Calu3 (cell line): ENCODE measurements around the gene ZNF414. TPM values are rescaled to one million over a fixed set of nuclear protein-coding genes. Genes with fewer than 3 reads are reported as not detected.

Experiments
- BruUV-seq: library from RNA; stranded (reverse); fragments of 400-500 nt; replicated peaks from 2 replicates; lab custom pipeline; 2021; lab: Mats Ljungman, UMichigan
- CTCF ChIA-PET: fragments of 300-600 bp; sonication (Branson Sonifier 250); formaldehyde crosslinking; loops from one replicate; lab custom pipeline; 2022; ENCODE audit warnings: antibody characterized with exemption; lab: Charles Lee
- DNase-seq: peaks from one replicate; pipeline ENCODE4 v3.0.0; 2022
- H3K27ac Mint-ChIP-seq: one replicate; pipeline ENCODE4 v1.8.0; 2022; ENCODE audit warnings: mixed read lengths; ENCODE audit not compliant: unreplicated experiment
- H3K27me3 Mint-ChIP-seq: one replicate; pipeline ENCODE4 v1.8.0; 2022; ENCODE audit warnings: mixed read lengths; ENCODE audit not compliant: unreplicated experiment
- H3K36me3 Mint-ChIP-seq: one replicate; pipeline ENCODE4 v1.8.0; 2022; ENCODE audit warnings: mild to moderate bottlenecking, moderate library complexity, mixed read lengths; ENCODE audit not compliant: insufficient read depth, unreplicated experiment
- H3K4me1 Mint-ChIP-seq: one replicate; pipeline ENCODE4 v1.8.0; 2022; ENCODE audit warnings: mild to moderate bottlenecking, low read depth, mixed read lengths; ENCODE audit not compliant: unreplicated experiment
- H3K4me3 Mint-ChIP-seq: one replicate; pipeline ENCODE4 v1.8.0; 2022; ENCODE audit warnings: mild to moderate bottlenecking, low read depth, moderate library complexity, mixed read lengths; ENCODE audit not compliant: unreplicated experiment
- H3K9me3 Mint-ChIP-seq: one replicate; pipeline ENCODE4 v1.8.0; 2022; ENCODE audit warnings: low read depth, mixed read lengths; ENCODE audit not compliant: unreplicated experiment
- intact Hi-C: fragments of 100-400 bp; cut with micrococcal nuclease; formaldehyde crosslinking; loops from one replicate; pipeline ENCODE4 v1.10.0; 2022; ENCODE audit not compliant: unreplicated experiment
- total RNA-seq: library from RNA; stranded (reverse); gene quantifications from 2 replicates; pipeline ENCODE4 v1.2.3, GENCODE V29; 2022
- TF ChIP-seq, protein P1 (sequence below): fragments of 200-600 bp; IDR thresholded peaks from one replicate; pipeline ENCODE4 v1.8.0; 2022; ENCODE audit warnings: antibody characterized with exemption; ENCODE audit not compliant: unreplicated experiment

The ZNF414 gene
- total RNA-seq, 1 experiment from 2014 or later = 8.7 TPM

DNA sequence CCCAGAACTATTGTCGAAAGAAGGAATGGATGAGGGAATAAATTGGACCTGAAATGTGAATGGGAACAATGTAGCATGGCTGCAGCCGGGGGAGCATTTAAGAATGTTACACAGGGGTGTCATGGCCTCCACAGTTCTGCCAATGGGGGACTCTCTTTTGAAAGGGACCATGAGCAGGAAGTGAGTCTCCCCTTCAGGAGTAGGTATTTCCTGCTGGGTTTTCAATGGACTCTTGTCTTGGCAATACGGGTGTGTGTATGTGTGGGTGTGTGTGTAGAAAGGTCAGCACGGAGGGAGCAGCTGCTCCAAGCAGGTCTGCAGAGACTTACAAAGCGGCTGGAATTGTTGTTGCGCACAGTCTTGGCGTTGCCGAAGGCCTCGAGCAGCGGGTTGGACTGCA lies 38.8 kb upstream of the ZNF414 start:
- no peaks in the 10 kb centered on the region for H3K9me3 Mint-ChIP-seq
- peak; percentile 3 for DNase-seq
- CTCF ChIA-PET = no interaction called here
- peaks cover 17% of the 10 kb centered on the region for H3K36me3 Mint-ChIP-seq
- no TSS peak for BruUV-seq
- TF ChIP-seq, protein P1, sequence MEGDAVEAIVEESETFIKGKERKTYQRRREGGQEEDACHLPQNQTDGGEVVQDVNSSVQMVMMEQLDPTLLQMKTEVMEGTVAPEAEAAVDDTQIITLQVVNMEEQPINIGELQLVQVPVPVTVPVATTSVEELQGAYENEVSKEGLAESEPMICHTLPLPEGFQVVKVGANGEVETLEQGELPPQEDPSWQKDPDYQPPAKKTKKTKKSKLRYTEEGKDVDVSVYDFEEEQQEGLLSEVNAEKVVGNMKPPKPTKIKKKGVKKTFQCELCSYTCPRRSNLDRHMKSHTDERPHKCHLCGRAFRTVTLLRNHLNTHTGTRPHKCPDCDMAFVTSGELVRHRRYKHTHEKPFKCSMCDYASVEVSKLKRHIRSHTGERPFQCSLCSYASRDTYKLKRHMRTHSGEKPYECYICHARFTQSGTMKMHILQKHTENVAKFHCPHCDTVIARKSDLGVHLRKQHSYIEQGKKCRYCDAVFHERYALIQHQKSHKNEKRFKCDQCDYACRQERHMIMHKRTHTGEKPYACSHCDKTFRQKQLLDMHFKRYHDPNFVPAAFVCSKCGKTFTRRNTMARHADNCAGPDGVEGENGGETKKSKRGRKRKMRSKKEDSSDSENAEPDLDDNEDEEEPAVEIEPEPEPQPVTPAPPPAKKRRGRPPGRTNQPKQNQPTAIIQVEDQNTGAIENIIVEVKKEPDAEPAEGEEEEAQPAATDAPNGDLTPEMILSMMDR = no peak
- H3K27ac Mint-ChIP-seq = no peak overlapping the region
- H3K4me3 Mint-ChIP-seq = no peak overlapping the region
- H3K4me1 Mint-ChIP-seq = peaks cover 14% of the 10 kb centered on the region
- intact Hi-C loops = no loop called here
- H3K27me3 Mint-ChIP-seq = no peaks in the 10 kb centered on the region

DNA sequence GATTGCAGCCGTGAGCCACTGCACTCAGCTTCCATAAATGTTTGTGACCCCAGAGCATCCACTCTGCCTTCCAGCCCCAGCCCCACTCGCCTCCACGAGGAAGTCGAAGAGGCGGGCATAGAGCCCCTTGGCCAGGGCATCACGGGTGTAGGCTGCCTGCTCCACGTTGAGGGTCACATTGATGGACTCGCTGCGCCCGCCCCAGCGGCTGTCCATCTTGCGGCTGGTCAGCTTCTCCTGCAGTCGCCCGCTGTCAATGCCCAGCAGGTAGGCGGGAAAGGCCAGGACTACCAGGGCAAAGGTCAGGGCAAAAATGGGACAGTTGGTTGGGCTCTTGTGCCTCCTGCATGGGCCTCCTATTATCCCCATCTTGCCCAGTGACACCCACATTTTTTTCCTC lies 36.1 kb upstream of the ZNF414 start:
- Mint-ChIP-seq H3K4me1 (peaks cover 14% of the 10 kb centered on the region), H3K27me3 (no peaks in the 10 kb centered on the region), H3K27ac (no peak overlapping the region), H3K9me3 (no peaks in the 10 kb centered on the region), H3K4me3 (no peak overlapping the region), H3K36me3 (peaks cover 14% of the 10 kb centered on the region)
- TF ChIP-seq, protein P1 = no peak
- DNase-seq = no peak
- CTCF ChIA-PET = no interaction called here
- intact Hi-C loops = no loop called here
- no TSS peak for BruUV-seq

DNA sequence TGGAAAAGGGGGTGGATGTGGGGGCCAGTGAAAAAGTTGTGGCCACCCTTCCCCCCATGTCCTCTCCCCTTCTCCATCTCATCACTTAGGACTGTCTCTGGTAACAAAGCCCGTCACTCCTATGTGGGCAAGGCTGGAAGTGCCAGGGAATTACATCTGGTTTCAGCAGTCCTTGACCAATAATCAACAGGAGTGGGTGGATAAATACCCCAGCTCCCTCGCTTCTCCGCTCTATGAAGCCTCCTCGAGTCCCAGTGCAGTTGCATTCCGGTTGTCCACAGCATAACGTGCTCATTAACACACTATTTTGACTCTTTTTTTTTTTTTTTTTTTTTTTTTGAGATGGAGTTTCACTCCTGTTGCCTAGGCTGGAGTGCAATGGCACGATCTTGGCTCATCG lies 31.8 kb upstream of the ZNF414 start:
- intact Hi-C loops = no loop called here
- Mint-ChIP-seq H3K36me3 (peaks cover 10% of the 10 kb centered on the region), H3K9me3 (no peaks in the 10 kb centered on the region), H3K27me3 (no peaks in the 10 kb centered on the region), H3K27ac (no peak overlapping the region), H3K4me3 (no peak overlapping the region), H3K4me1 (no peaks in the 10 kb centered on the region)
- CTCF ChIA-PET = no interaction called here
- DNase-seq = no peak
- no TSS peak for BruUV-seq
- TF ChIP-seq, protein P1 = no peak

DNA sequence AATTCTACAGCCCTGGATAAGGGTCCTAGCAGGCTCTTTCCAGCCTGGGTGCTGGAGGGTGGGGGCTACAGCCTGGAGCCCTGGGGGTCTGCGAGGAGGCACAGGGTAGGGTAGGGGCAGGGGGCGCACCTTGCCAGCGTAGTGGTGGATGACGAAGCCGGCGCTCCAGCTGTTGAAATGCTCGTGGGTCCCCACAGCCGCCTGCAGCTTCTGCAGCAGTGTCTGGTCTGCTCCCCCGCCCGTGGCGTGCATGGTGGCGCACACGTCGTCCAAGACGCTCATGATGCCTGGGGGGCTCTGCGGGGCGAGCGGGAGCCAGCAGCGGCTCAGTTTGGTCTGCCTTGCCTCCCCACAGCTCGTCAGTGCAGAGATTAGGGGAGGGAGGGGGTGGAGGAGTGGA lies 30.2 kb upstream of the ZNF414 start:
- CTCF ChIA-PET = no interaction called here
- no peaks in the 10 kb centered on the region for H3K9me3 Mint-ChIP-seq
- H3K27me3 Mint-ChIP-seq = no peaks in the 10 kb centered on the region
- DNase-seq = no peak
- no peak overlapping the region for H3K4me3 Mint-ChIP-seq
- no peaks in the 10 kb centered on the region for H3K36me3 Mint-ChIP-seq
- TF ChIP-seq, protein P1 = no peak
- intact Hi-C loops = no loop called here
- no TSS peak for BruUV-seq
- no peak overlapping the region for H3K27ac Mint-ChIP-seq
- no peaks in the 10 kb centered on the region for H3K4me1 Mint-ChIP-seq
